Measurements from ENCODE around the gene CRY2. TPM values are rescaled to one million over a fixed set of nuclear protein-coding genes. Genes with fewer than 3 reads are reported as not detected.

CRY2 gene
- polyA plus RNA-seq, 2 of the 4 experiments (the other 2 are of a cell fraction): 3.2 to 4.1 TPM

GRCh38 chr11:45894555-45895247, 47.4 kb downstream of the CRY2 start:
- no peak for FAIRE-seq
- WGBS (ENCODE audit: missing lambda C conversion rate): 71% methylated on average over 5 of the region's 6 CpGs
- H3K9me3 ChIP-seq: no peaks in the 10 kb centered on the region
- TF ChIP-seq ELK1 (IDR thresholded peaks at IDR 0.05; ENCODE audit: low read depth, low read length) (no peak), HOXB5 (CRISPR knock-in tag; IDR thresholded peaks at IDR 0.05) (no peak)
- H3K4me2 ChIP-seq: no peak overlapping the region
- ChIA-PET CTCF (interaction anchor here (1.3 to 3.0 kb wide), 2 partner anchors 22 to 345 kb away, joined by 3 to 8 read pairs; no protein-coding TSS in a partner anchor), POLR2A (no interaction called here)
- ATAC-seq: no peak
- H3K27ac ChIP-seq: no peak overlapping the region
- no peak overlapping the region for H3K4me3 ChIP-seq
- peaks cover 6% of the 10 kb centered on the region; the same call in 2 of the 3 replicates for H3K4me1 ChIP-seq
- DNase-seq (ENCODE audit: low read depth in 1 of 2, low spot score in 1 of 2): no peak

GRCh38 chr11:45895553-45896259, 48.4 kb downstream of the CRY2 start:
- no peak overlapping the region for H3K4me2 ChIP-seq
- peaks cover 9% of the 10 kb centered on the region; the same call in 2 of the 3 replicates for H3K4me1 ChIP-seq
- ChIA-PET CTCF (interaction anchor here (0.8 to 1.3 kb wide), 2 partner anchors 23 to 344 kb away, joined by 3 to 4 read pairs; no protein-coding TSS in a partner anchor), POLR2A (no interaction called here)
- no peak overlapping the region for H3K4me3 ChIP-seq
- DNase-seq (ENCODE audit: low read depth in 1 of 2, low spot score in 1 of 2) (no peak), ATAC-seq (no peak), FAIRE-seq (no peak)
- TF ChIP-seq HOXB13 (CRISPR knock-in tag; IDR thresholded peaks at IDR 0.05; ENCODE audit: low read depth) (no peak), NFE2L2 (conservative IDR thresholded peaks at IDR 0.05; ENCODE audit: low read length) (no peak), MAZ (IDR thresholded peaks at IDR 0.05; ENCODE audit: borderline replicate concordance, low read depth, low read length) (no peak), EP300 (IDR thresholded peaks at IDR 0.05) (no peak), HOXB5 (CRISPR knock-in tag; IDR thresholded peaks at IDR 0.05) (no peak), RAD21 (conservative IDR thresholded peaks at IDR 0.05 in 1 of 2, IDR thresholded peaks at IDR 0.05 in 1 of 2) (no peak), RCOR1 (IDR thresholded peaks at IDR 0.05; ENCODE audit: low read depth, low read length) (no peak), BCL3 (IDR thresholded peaks at IDR 0.05) (no peak), PBX3 (IDR thresholded peaks at IDR 0.05) (no peak), ZFP36 (IDR thresholded peaks at IDR 0.05; ENCODE audit: borderline replicate concordance, partially characterized antibody) (no peak), CHD4 (IDR thresholded peaks at IDR 0.05; ENCODE audit: borderline replicate concordance) (no peak)
- H3K27ac ChIP-seq: no peak overlapping the region
- H3K9me3 ChIP-seq: no peaks in the 10 kb centered on the region
- WGBS (ENCODE audit: missing lambda C conversion rate): 74% methylated on average over 7 of the region's 8 CpGs

GRCh38 chr11:45896422-45896984, 49.2 kb downstream of the CRY2 start:
- WGBS (ENCODE audit: missing lambda C conversion rate): 66% methylated on average over 8 of the region's 19 CpGs
- FAIRE-seq (no peak), DNase-seq (ENCODE audit: low read depth in 1 of 2, low spot score in 1 of 2) (no peak), ATAC-seq (no peak)
- Histone ChIP-seq H3K4me1 (peaks cover 12% of the 10 kb centered on the region; the same call in 2 of the 3 replicates), H3K4me3 (no peak overlapping the region), H3K9me3 (no peaks in the 10 kb centered on the region), H3K27ac (no peak overlapping the region), H3K4me2 (no peak overlapping the region)
- ChIA-PET POLR2A (no interaction called here), CTCF (no interaction called here)
- TF ChIP-seq REST (IDR thresholded peaks at IDR 0.05) (peak; percentile 42; the same call in 1 of the 2 replicates), RARB (CRISPR knock-in tag; IDR thresholded peaks at IDR 0.05) (no peak)

Measured in A549 (cell line).